Activated T-cell treated with anti-CD3 and anti-CD28 coated beads for 48 hours (primary cell): Measurements from ENCODE around the gene ADGRL2.

ENCODE experiments used
- DNase-seq: peaks from one replicate; pipeline ENCODE4 v3.0.0-alpha.2; 2020; ENCODE audit warnings: low read depth

Gene ADGRL2

DNA sequence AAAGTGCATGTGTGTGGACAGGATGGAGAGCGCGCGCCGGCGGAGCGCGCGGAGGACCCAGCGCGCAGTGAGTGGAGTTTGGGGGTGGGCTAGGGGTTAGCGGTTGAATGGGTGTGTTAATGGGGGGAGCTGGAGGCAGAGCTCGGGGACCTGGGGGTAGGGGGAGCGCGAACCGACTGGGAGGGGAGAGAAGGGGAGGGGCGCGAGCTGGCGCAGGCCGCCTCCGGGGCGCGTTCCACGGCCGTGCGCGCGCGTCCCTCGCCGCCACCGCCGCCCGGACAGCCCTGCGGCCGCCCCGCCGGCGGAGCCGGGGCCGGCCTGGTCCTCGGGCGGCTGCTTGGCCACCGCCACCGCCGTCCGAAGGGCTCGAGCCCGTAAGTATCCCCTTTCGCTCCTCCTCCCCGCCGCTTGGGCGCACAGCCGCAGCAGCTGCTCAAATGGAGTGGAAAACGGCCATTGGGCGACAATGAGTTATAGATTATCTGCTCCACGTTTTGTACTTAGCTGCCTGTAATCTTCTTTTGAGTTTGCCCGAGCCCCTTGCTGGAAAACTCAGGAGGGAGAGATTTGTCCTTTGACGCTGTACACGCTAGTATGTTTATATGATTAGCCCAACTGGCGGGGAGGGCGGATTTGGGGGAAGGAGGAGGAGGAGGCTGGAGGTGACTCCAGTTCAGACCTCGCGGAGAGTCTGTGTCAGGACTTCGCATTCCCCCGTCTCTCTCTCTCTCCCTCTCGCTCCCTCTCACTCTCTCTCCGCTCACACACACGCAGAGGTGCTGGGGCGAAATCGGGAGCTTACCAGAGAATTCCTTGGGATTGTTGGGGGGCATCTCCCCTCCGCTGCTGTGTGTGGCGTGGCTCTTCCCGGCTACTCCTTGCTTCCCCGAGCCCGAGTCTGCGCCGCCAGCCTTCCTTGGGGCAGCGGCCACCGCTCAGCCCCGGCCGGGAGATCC, at the start of gene ADGRL2:
ADGRL2 (plus strand) TSS at position 240 of the 956 bp plus-strand sequence. CDS start 36,051 bp downstream, outside the sequence.
- no peak for DNase-seq

DNA sequence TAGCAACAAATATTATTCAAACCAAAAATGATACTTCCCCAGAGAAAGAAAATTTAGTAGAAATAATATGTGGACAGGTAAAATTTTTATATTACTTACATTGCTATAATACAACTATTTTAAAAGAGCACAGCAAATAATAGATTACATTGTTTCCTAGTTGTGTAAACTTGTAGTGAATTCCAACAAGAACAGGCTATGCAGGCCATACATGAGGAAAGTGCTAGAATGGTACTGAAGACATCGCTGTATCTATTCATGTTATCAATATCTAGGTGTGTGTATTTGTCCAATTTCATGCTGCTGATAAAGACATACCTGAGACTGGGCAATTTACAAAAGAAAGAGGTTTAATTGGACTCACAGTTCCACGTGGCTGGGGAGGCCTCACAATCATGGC, 47.9 kb upstream of the ADGRL2 start:
- DNase-seq: no peak

DNA sequence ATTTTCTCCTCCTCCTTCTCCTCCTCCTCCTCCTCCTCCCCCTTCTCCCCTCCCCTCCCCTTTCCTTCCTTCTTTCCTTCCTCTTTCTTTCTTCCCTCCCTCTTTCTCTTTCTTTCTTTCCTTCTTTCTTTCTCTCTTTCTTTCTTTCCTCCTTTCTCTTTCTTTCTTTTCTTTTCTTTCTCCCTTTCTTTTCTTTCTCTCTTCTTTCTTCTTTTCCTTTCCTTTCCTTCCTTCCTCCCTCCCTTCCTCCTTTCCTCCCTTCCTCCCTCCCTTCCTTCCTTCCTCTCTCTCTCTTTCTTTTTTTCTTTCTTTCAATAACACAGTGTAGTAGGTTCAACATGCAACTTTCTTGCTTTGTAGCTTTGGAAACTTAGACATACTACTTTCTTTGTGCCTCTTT, 46.3 kb upstream of the ADGRL2 start:
- no peak for DNase-seq

DNA sequence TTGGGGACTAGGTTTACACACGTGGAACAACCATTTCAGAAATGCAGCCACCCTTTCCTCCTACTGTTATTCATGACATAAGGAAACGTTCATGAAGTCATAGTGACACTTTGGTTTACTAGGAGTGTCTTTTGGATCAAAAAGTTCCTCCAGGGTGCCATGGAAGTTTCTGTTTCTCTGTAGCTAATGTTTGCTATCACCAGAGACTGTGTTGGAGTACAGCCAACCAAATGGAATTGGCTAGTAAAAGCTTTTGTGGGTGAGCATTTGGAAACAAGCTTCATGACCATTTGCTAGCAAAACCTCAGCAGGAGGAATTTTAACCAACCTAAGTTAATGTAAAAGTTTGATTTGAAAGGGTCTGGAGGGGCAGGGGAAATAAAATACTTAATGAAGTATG, 43.9 kb upstream of the ADGRL2 start:
- no peak for DNase-seq

DNA sequence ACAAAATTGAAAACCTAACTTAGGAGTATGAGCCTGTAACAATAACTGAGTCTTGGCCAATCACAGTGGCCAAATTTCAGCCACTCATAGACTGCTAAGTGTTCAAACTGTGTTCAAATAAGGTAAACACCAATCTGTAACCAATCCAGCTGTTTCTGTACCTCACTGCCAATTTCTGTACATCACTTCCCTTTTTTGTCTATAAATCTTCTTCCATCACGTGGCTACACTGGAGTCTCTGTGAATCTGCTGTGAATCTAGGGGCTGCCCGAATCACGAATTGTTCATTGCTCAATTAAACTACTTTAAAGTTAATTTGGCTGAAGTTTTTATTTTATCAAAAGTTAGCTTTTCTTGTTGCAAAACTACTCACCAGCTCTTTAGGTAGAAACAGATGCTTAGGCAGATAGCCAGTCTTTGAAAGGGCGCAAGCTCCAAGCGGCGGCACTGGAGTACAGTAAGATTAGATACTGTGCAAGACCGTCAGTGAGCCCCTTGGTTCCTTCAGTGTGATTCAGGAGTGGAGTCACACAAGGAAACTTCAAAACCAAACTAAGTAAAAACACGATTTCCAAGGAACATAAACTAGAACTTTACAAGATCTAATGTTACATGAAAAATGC, 43.2 kb upstream of the ADGRL2 start:
- DNase-seq: no peak

DNA sequence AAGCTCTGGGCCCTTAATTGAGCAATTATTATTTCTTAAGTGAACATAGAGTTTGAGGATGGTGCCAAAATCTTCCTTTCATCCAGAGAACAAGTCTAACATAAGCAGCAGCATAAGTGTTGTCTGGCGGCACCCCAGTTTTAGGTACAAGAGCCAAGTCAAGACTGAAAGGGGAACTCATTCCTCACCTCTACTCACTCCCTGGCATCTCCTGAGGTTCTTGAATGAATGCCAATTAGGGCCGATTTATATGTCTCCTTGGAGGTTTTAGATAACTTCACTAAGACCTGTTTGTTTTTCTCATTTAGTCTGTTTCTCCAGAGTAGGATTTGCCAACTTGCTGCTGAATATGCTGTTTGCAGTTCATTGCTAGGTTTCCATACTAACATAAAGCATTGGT, 42.6 kb upstream of the ADGRL2 start:
- no peak for DNase-seq

DNA sequence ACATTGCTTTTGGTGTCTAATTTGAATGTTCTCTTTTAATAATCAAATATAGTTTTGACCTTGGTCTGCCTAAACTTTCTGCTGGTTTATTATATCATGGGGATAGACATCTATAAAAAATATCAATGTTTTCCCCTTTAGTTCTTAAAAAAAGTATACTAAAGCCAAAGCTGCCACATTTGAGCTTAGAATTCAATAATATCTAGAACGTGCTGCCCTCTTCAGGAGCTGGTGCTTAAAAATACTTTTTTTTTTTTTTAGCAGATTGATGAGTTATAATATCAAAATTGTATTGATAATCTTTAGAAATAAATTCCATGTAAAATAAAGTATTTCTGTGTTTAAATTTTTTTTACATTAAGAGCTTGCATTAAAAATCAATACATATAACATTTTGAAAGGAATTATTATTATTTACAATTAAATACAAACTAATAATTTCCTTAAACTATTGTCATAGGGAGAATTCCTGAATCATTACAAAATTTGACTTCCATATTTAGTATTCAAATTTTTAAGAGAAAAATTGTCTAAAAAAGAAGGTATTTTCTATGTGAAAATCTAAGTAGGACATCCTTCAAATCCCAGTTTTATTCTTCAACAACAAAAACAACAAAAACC, 40.1 kb upstream of the ADGRL2 start:
- no peak for DNase-seq

DNA sequence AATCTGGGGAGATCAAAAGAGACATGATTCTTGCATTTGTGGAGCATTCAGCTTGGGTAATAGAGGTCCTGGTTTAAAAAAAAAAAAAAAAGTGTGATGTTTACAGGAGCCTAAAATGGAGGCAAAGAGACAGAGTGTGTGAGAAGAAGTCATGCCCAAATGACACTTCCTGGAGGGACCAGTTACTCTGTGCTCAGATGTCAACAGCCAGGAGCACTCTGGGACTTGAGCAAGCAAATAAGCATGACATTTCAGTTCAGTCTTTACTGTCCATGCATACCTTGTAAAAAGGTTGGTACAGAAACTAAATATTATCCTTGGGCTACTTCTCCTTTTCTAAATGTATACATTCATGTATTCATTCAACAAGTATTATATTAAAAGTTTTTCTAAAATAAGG, 25.2 kb upstream of the ADGRL2 start:
- no peak for DNase-seq

DNA sequence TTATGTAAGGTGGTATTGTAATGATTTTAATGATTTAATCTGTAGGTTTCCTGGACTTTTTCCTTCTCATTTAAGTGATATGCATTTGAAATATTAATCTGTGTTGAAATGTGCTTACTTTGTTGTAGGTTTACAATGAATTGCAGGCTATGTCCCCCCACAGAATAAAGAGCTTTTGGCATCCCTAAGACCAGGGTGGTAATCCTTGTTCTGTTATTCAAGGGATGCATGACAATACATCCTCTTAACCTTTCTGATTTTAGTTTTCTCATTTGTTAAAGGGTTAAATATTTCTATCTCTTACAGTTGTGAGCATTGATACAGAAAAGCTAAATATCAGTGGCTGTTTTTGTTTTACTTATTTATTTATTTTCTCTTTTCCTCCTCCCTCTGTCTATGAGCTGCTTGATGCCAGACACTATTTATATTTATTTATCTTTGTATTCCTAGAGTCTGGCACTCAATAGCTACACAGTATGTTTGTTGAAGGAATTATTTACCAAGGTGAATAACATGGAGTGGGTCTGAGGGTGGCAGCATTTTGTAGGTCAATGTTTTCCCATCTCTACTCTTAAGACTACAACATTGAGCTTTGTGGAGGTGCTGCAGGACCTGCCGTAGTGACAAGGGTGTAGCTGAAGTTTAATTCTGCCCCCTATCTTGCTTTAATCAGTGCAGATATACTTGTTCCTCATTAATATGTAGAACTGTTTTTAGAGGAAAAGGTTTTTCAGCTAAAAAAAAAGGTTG, 19.9 kb upstream of the ADGRL2 start:
- no peak for DNase-seq

DNA sequence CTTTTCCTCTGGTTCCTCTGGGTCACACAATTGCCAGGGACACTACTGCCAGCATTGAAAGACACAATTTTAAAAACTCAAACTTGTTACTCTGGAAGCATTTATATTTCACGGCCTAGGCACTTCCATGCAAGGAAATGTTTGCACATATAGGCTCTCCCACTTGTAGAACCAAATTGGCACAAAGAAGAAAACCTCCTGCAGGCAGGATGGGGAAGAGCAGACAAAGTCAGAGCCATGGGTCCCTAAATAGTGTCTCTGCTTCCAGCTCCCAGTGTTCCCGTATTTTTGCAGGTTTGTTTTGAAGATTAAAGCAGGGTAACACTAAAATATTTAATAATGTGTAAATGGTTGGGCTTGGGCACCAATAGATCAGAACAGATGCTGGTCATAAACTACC, 19.0 kb upstream of the ADGRL2 start:
- DNase-seq: no peak

DNA sequence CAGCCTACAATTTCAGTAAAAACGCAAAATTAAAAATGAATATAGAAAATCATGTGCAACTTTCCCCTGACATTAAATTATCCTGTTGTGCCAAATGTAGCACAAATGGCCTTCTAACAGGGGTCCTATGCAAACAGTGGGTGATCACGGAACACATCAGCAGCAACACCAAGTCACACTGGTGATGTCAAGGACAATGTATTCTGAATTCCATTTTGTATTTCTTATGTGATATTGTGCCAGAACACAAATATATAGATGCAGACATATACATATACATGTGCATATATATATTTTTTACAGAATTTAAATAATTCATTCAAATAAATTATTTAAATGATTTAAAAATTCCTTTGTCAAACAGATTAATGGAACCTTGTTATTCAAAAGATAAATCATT, 8.6 kb upstream of the ADGRL2 start:
- no peak for DNase-seq

DNA sequence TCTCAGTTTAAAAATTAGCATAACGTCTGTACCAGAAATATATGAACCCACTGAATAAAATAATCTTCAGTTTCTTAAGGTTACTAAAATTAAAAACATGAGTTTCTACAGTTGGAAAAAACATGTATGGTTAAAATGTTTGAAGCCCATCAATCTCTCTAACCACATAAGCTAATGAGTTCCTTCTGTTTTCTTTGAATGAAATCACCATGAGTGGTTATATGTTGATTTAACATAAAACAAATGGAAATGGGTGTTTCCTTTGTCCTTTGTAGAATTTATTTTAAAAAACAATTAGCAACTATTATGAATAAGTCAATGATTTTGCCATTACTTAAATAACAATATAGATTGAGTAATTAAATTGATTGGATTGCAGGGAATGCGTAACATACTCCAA, 3.0 kb upstream of the ADGRL2 start:
- DNase-seq: no peak

DNA sequence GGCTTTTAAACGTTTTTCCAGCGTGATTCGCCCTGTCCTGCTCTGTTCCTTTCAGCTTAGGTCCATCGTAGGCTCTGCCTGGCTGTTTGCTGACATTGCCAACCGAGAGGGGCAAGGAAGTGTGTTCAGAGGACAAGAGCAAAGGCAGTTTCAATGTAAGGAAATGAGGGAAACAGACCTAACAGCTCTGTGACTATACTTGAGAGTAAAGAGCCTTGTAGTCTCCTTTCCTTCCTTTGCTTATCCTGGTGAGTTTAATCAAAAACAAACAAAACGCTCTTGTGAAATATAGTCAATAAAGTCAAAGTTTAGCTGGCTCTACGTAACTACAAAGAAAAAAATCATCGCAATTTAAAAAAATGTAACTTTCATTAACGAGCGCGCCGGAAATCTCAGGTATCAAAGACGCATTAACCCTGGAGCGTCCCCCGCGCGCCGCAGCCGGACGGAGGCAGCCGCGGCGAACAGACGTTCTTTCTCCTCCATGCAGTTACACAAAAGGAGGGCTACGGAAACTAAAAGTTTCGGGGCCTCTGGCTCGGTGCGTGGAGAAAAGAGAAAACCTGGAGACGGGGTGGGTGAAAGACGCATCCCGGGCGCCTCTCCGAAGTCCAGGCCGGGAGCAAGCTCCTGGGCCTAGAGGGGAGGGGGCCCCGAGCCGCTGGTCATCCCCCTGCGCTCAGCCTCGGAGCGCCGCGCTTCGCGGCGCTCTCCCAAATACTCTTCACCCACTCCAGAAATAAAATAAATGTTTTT, 617 bp upstream of the ADGRL2 start:
- DNase-seq: no peak

DNA sequence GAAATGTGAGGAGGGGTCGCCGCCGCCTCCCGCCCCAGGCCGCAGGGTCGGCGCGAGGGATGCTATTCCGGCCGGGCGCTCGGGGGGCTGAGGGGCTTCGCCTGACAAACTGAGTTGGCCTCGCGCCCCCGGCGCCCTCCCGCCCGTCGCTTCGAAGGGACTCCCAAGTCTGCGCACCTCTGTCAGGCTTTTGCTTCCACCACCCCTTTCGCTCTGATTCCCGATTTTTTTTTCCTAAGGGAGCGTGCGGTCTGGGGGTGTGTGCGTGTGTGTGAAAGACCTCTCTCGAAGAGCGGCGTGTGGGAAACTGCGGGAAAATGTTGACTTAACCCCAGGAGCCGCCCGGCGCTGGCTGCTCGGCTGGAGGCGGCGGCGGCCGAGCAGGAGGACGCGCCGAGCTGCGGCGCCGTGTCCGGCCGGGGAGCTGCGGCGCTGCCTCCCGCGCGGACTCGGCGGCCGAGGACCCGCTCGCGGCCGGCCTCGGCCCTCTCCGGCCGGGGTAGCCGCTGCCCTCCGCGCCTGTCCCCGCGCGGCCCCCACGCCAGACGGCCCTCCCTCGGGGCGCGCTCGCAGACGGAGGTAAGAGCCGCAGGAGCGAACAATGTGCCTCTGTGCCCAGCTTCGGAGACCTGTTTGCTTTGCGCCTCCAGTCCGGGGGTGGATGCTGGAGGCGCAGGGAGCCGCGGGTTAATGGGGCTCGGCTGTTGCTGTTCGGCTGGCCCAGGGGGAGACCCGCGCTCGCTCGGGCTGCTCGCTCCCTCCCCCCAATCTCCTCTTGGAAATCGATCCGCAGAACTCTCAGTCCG, 1.1 kb downstream of the ADGRL2 start:
- no peak for DNase-seq

DNA sequence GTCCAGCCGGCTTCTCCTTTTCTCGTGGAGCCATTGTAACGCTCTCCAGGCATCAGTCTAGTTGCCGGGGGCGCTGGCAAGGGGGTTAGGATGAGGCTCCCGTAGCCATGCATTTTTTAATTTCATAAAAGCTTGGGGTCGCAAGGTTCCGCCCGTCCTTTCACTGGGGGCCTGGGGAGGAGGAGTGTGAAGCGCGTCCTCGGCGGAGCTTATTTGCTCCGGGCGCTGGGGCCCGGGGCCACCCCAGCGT, 1.6 kb downstream of the ADGRL2 start:
- no peak for DNase-seq

DNA sequence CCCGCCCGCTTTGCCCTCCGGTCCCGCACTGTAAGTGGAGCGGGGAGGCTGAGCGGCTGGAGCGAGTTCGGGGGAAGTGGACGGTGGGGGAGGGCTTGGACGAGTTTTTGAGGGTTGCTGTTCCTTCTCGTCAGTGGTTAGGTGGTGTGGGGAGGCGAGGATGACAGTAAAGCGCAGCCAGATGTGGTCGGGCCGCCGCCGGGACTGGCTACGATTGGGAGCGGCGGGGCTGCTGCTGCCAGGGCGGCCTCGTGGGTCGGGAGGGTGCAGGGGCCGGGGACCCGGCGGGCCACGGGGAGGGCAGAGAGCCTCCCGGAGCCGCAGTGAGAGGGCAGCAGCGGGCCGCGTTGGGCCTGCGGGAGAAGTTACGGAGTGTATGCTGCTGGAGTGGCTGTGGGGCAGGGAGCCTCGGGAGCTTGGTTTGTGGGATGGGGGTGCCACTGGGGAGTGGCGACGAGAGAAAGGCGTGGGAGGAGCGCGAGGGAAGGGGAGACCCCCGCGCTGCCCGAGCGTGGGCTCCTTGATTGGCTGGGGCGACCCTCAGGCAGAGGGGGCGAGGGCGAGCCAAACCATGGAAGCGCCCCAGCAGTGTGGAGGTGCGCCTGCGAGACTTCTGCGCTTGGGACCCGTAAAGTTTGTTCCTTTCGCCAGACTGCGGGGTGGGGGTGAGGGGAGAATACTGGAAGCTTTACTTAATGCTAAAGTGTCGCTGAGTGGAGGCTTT, 2.1 kb downstream of the ADGRL2 start:
- DNase-seq: no peak

DNA sequence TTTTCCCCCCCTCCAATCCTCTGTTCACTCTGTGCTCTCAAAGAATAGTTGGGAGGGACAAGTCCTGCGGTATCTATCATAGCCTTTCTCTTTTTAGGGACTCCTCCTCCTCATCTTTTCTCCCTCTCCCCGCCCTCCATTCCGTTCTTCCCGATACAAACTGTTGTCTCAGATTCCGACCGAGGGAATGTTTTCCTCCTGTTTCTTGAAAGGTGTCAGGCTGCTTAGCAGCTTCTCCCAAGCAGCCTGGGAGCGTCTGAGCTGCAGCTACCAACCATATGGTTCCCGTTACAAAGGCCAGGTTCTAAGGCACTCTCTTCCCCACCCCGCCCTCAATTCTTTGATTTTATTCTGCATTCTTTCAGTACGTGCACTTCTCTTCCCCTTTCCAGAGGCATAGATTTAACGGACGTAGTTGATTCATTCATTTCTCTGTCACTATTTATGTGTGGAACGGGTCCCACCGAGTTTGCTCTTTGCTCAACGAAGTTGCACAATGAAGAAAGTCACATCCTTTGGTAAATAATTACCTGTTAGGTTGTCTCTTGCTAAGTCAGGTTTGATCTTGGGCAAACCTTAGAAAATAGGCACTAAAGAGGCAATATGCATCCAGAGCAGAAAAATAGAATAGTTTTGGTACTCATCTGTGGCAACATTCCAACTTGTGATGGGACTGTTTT, 2.8 kb downstream of the ADGRL2 start:
- no peak for DNase-seq

DNA sequence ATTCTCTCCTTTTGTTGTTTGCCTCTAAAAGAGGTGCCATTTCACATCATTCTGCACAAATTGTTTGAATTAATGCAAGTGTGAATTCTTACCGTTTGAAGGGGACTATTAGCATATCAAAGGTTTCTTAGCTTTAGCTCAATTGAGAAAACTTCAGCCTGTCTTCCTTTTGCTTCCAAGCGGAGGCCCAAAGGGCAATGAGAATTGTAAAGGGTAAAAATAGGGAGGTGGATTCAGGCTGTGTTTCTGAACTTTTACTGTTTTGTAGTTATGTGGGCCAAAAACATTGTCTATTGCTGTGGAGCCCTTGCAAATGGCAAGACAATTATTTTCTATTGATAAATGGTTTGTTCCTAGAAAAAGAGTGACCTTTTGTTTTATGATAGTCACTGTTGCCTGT, 3.6 kb downstream of the ADGRL2 start:
- DNase-seq: no peak

DNA sequence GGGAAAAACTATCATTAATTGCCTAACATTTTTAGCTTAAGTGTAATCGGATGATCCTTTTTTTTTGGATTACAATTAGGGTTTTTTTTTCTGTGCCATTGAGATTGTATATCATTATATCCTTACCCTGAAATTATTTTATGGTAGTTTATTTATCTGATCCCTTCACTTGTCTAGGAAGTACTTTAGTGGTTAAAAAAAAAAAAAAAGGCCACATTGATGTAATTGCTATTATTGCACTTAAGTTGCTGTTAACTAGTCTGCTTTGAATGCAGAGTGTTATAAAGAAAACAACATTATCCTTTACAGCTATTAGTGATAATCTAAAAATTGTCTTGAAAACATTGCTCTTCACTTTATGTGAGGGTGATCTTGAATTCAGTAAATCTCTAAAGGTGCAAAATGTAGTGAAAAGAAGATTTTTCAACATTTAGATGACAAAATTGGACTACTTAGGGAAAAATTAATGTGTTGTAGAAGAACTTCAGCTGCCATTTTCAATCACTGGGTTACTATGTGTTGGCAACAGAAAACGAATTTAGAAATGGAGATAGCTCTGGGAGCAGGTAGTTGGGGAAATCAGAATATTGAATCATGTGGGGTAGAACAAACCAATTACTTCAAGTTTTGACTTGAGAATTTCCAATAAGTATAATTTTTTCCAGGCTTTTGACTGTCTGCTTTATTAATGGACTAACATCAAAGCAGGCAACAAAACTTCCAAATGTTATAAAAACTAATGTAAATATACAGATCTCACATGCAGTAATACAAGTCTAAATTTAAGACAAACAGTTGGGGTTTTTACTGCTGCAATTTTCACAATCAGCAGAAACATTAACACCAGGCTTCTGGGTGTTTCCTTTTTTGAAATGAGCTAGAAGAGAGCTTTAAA, 5.0 kb downstream of the ADGRL2 start:
- DNase-seq: no peak
